MG63 (cell line): ENCODE measurements around the gene PRKCA. TPM values are rescaled to one million over a fixed set of nuclear protein-coding genes. Genes with fewer than 3 reads are reported as not detected.
"Not testable (repeated sequence)": the region's sequence is repeated elsewhere in the genome, so short reads cannot be mapped to it uniquely, and the experiment has no call there.

ENCODE experiments used
- DNase-seq: peaks from one replicate; pipeline ENCODE4 v3.0.0-alpha.2; 2020
- H3K27me3 ChIP-seq: fragments of 250-450 bp; sonication (Bioruptor Pico); 2 replicates; pipeline ENCODE4 v1.5.1; 2020; ENCODE audit warnings: mild to moderate bottlenecking, moderate library complexity
- H3K36me3 ChIP-seq: fragments of 250-450 bp; sonication (Bioruptor Pico); 2 replicates; pipeline ENCODE4 v1.5.1; 2020; ENCODE audit warnings: mild to moderate bottlenecking, moderate library complexity
- H3K4me3 ChIP-seq: fragments of 250-450 bp; sonication (Bioruptor Pico); 2 replicates; pipeline ENCODE4 v1.5.1; 2020; ENCODE audit warnings: mild to moderate bottlenecking, moderate library complexity
- H3K9me3 ChIP-seq: fragments of 250-450 bp; sonication (Bioruptor Pico); 2 replicates; pipeline ENCODE4 v1.5.1; 2020; ENCODE audit warnings: mild to moderate bottlenecking, moderate library complexity
- total RNA-seq: library from RNA; depleted of rRNA; stranded (reverse); fragments of >200 nt; shearing (Covaris generic); gene quantifications from 2 replicates; pipeline ENCODE4 v1.2.3, GENCODE V29; 2014; ENCODE audit warnings: low replicate concordance

Gene PRKCA
- total RNA-seq, 1 experiment from 2014 or later, result 17.3 TPM

- Histone ChIP-seq H3K9me3 (no peaks in the 10 kb centered on the region), H3K4me3 (peak overlapping the region; percentile 17), H3K36me3 (0 out of 2 replicates have a peak, but pooled peaks cover 1% of the 10 kb centered on the region), H3K27me3 (no peaks in the 10 kb centered on the region)
- no peak for DNase-seq
Measured at GRCh38 chr17:66466106-66466820, 163.8 kb downstream of the PRKCA start.

GRCh38 chr17:66466840-66467367 lies 164.5 kb downstream of the PRKCA start:
- H3K4me3 ChIP-seq, result peak overlapping the region; percentile 17
- DNase-seq, result peak; percentile 92
- H3K27me3 ChIP-seq, result no peaks in the 10 kb centered on the region

GRCh38 chr17:66467766-66468165 lies 165.4 kb downstream of the PRKCA start:
- Histone ChIP-seq H3K4me3 (no peak overlapping the region), H3K36me3 (no peaks in the 10 kb centered on the region), H3K27me3 (no peaks in the 10 kb centered on the region), H3K9me3 (no peaks in the 10 kb centered on the region)
- no peak for DNase-seq

More at GRCh38 chr17:66466840-66467367, 164.5 kb downstream of the PRKCA start:
- no peaks in the 10 kb centered on the region for H3K36me3 ChIP-seq
- no peaks in the 10 kb centered on the region for H3K9me3 ChIP-seq

GRCh38 chr17:66468241-66469087 lies 166.1 kb downstream of the PRKCA start:
- no peak for DNase-seq
- no peaks in the 10 kb centered on the region for H3K27me3 ChIP-seq
- no peaks in the 10 kb centered on the region for H3K36me3 ChIP-seq
- no peaks in the 10 kb centered on the region for H3K9me3 ChIP-seq
- no peak overlapping the region for H3K4me3 ChIP-seq

GRCh38 chr17:66469088-66469442 lies 166.7 kb downstream of the PRKCA start:
- DNase-seq, result no peak
- Histone ChIP-seq H3K27me3 (no peaks in the 10 kb centered on the region), H3K4me3 (no peak overlapping the region), H3K9me3 (no peaks in the 10 kb centered on the region), H3K36me3 (no peaks in the 10 kb centered on the region)

GRCh38 chr17:66469461-66469860 lies 167.0 kb downstream of the PRKCA start:
- H3K27me3 ChIP-seq, result no peaks in the 10 kb centered on the region
- DNase-seq, result no peak
- H3K9me3 ChIP-seq, result no peaks in the 10 kb centered on the region
- no peaks in the 10 kb centered on the region for H3K36me3 ChIP-seq
- H3K4me3 ChIP-seq, result no peak overlapping the region

GRCh38 chr17:66469890-66470289 lies 167.5 kb downstream of the PRKCA start:
- no peak overlapping the region for H3K4me3 ChIP-seq
- no peaks in the 10 kb centered on the region for H3K36me3 ChIP-seq
- H3K9me3 ChIP-seq, result no peaks in the 10 kb centered on the region
- no peak for DNase-seq
- H3K27me3 ChIP-seq, result no peaks in the 10 kb centered on the region

- no peaks in the 10 kb centered on the region for H3K36me3 ChIP-seq
- no peaks in the 10 kb centered on the region for H3K27me3 ChIP-seq
- no peaks in the 10 kb centered on the region for H3K9me3 ChIP-seq
- H3K4me3 ChIP-seq, result no peak overlapping the region
- no peak for DNase-seq
Measured at GRCh38 chr17:66472123-66472522, 169.7 kb downstream of the PRKCA start.

GRCh38 chr17:66474258-66474657 lies 171.8 kb downstream of the PRKCA start:
- no peak for DNase-seq
- H3K9me3 ChIP-seq, result 0 out of 2 replicates have a peak, but pooled peaks cover 2% of the 10 kb centered on the region
- H3K36me3 ChIP-seq, result no peaks in the 10 kb centered on the region
- no peaks in the 10 kb centered on the region for H3K27me3 ChIP-seq
- no peak overlapping the region for H3K4me3 ChIP-seq

- Histone ChIP-seq H3K9me3 (0 out of 2 replicates have a peak, but pooled peaks cover 4% of the 10 kb centered on the region), H3K36me3 (no peaks in the 10 kb centered on the region), H3K4me3 (no peak overlapping the region), H3K27me3 (no peaks in the 10 kb centered on the region)
- no peak for DNase-seq
Measured at GRCh38 chr17:66474806-66475497, 172.5 kb downstream of the PRKCA start.

GRCh38 chr17:66476014-66476413 lies 173.6 kb downstream of the PRKCA start:
- H3K27me3 ChIP-seq, result no peaks in the 10 kb centered on the region
- H3K36me3 ChIP-seq, result no peaks in the 10 kb centered on the region
- no peak overlapping the region for H3K4me3 ChIP-seq
- DNase-seq, result peak; percentile 57
- H3K9me3 ChIP-seq, result 0 out of 2 replicates have a peak, but pooled peaks cover 4% of the 10 kb centered on the region

- DNase-seq, result no peak
- H3K36me3 ChIP-seq, result no peaks in the 10 kb centered on the region
- no peaks in the 10 kb centered on the region for H3K27me3 ChIP-seq
- H3K9me3 ChIP-seq, result 0 out of 2 replicates have a peak, but pooled peaks cover 4% of the 10 kb centered on the region
- no peak overlapping the region for H3K4me3 ChIP-seq
Measured at GRCh38 chr17:66477615-66478283, 175.3 kb downstream of the PRKCA start.

- H3K36me3 ChIP-seq, H3K9me3 ChIP-seq, H3K4me3 ChIP-seq, H3K27me3 ChIP-seq, DNase-seq: not testable (repeated sequence)
Measured at GRCh38 chr17:66479230-66479889, 176.9 kb downstream of the PRKCA start.

- Histone ChIP-seq H3K27me3 (no peaks in the 10 kb centered on the region), H3K4me3 (no peak overlapping the region), H3K36me3 (no peaks in the 10 kb centered on the region), H3K9me3 (0 out of 2 replicates have a peak, but pooled peaks cover 4% of the 10 kb centered on the region)
- DNase-seq, result no peak
Measured at GRCh38 chr17:66480243-66480642, 177.8 kb downstream of the PRKCA start.

- no peaks in the 10 kb centered on the region; the same call in 1 of the 2 replicates for H3K36me3 ChIP-seq
- 0 out of 2 replicates have a peak, but pooled peaks cover 4% of the 10 kb centered on the region for H3K9me3 ChIP-seq
- no peaks in the 10 kb centered on the region for H3K27me3 ChIP-seq
- no peak for DNase-seq
- no peak overlapping the region for H3K4me3 ChIP-seq
Measured at GRCh38 chr17:66480802-66481201, 178.4 kb downstream of the PRKCA start.

- Histone ChIP-seq H3K4me3 (no peak overlapping the region), H3K36me3 (no peaks in the 10 kb centered on the region; the same call in 1 of the 2 replicates), H3K27me3 (no peaks in the 10 kb centered on the region), H3K9me3 (0 out of 2 replicates have a peak, but pooled peaks cover 4% of the 10 kb centered on the region)
- no peak for DNase-seq
Measured at GRCh38 chr17:66481271-66481670, 178.9 kb downstream of the PRKCA start.
